ENCODE results near the gene STUM.
A peak's percentile ranks its signal among the peaks of the same experiment; 100 is the strongest.

STUM gene

DNA sequence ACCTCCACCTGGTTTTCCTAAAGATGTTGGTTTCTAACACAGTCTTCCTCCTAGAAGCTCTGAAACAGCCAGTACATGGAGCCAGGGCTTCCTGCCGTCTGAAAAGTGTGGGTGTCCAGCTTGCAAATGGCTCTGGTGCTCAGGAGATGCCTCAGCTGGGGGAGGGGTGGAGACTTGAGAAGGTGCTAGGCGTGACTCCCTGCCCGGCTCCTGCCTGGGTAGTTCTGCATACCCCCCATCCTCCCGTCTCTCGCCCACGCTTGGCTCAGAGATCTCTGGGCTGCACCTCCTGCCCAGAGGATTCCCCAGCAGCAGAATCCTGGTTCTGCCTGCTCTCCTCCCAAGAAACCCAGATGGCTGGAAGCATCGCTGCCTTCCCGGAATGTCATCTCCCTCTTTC is 16.9 kb downstream of the STUM start:
- no peak for DNase-seq

DNA sequence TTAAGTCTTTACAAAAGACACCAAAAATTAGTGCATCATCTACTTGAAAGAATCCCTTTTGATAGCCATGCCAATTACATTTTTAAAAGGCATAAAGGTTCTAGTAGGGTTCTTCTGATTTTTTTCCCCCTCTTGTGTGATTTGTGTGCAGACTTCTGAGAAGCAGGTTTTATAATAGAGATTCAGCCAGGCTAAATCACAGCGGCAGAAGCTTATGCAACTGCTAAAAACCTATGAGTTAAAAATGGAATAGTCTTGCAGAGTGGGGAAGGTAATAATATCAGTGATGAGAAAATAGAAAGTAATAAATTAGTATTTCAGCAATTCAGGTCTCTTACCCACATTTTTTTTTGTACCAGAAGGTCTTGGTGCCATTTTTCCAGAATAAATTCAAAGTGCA is 17.7 kb downstream of the STUM start:
- no peak for DNase-seq

GRCh38 chr1:226566760-226567159 is 18.2 kb downstream of the STUM start:
- DNase-seq, result no peak

DNA sequence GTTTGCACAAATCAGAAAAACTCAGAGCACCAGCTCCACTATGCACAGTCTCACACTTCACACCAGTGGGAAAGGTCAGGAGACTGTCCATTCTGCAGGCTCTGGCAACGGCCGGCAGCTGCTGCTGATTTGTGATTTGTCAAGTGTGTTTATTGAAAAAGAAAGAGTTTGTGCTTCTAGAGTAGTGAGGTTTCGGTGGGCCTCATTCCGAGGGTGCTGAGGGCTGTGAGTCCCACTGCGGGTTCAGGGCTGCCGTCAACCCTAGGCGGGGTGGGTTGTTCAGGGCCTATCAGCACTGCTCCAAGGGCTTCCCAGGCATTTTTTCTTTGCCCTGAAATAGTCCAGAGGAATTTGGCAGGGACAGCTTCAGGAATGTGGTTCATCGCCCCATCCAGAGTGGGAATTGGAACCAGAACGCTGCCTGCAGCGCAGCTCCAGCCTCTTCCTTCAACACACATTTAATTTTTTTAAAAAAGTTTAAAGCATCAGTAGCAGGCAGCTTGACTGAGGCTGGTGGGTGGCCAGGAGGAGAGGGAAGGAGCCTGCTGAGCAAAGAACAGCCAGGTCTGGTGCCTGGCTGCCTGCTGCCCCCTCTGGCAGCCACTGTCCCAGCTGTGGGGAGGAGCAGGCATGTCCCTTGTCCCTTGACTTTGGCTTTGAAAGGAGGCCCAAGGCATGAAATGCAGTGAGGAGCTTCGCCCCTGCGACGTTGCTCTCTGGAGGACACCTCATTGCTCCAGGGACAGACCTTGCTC is 19.7 kb downstream of the STUM start:
- no peak for DNase-seq

GRCh38 chr1:226568975-226569741 is 20.6 kb downstream of the STUM start:
- no peak for DNase-seq

GRCh38 chr1:226569879-226570547 is 21.4 kb downstream of the STUM start:
- peak; percentile 37 for DNase-seq

DNA sequence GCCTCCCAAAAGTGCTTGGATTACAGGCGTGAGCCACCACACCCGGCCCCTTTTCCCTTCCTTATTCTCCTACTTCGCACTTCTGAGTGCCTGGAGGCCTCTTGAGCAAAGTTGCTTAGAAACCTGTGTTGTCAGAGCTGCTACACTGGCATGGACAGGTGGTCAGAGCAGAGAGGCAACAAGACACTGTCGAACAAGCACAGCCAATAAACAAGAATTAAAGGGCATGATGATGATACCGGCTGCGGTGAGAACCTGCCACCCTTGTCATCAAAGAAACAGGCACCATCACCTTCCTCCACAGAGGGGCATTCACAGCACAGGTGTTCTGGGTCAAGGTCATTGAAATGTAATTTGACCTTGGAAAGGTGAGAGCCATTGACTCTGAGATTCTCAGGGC is 23.3 kb downstream of the STUM start:
- no peak for DNase-seq

DNA sequence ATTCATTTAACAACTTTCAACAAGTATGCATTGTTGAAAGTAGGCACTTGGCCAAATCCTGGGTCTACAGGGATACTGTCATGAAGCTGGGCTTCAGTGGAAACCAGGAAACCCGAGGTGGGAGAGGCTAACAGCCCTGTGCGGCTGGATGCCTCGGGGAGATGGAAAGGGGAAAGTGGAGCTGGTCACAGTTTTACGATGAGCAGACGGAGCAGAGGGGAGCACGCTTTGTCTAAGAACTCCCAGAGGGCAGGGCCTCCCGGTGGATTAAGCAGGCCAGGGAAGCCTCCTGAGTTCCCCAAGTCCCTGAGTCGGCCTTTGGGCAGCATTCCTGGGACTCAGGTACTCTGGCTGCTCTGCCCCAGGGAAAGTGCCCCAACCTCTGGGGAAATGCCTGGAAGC is 23.8 kb downstream of the STUM start:
- no peak for DNase-seq

- no peak for DNase-seq
These were observed 25.5 kb downstream of the STUM start for GRCh38 chr1:226574044-226574443.

- no peak for DNase-seq
These were observed 26.2 kb downstream of the STUM start for GRCh38 chr1:226574591-226575435.

DNA sequence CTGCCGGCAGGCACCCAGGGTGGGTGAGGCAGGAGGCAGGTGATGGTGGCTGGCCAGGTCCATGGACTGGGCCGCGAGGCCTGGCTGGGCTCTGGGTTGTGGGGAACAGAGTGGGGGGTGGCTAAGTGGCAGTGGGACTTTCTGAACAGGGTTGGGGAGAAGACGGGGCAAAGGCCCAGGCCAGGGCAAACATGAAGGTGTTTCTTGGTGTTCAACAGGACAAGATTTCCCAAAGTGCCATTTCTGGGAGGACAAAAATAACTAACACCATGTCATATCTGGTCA is 26.8 kb downstream of the STUM start:
- DNase-seq, result no peak

GRCh38 chr1:226575739-226576378 is 27.3 kb downstream of the STUM start:
- no peak for DNase-seq

- no peak for DNase-seq
These were observed 28.0 kb downstream of the STUM start for GRCh38 chr1:226576601-226577000.

GRCh38 chr1:226577401-226578180 is 29.0 kb downstream of the STUM start:
- no peak for DNase-seq

- no peak for DNase-seq
These were observed 30.5 kb downstream of the STUM start for GRCh38 chr1:226578946-226579578.

- DNase-seq, result no peak
These were observed 31.3 kb downstream of the STUM start for GRCh38 chr1:226579781-226580323.

DNA sequence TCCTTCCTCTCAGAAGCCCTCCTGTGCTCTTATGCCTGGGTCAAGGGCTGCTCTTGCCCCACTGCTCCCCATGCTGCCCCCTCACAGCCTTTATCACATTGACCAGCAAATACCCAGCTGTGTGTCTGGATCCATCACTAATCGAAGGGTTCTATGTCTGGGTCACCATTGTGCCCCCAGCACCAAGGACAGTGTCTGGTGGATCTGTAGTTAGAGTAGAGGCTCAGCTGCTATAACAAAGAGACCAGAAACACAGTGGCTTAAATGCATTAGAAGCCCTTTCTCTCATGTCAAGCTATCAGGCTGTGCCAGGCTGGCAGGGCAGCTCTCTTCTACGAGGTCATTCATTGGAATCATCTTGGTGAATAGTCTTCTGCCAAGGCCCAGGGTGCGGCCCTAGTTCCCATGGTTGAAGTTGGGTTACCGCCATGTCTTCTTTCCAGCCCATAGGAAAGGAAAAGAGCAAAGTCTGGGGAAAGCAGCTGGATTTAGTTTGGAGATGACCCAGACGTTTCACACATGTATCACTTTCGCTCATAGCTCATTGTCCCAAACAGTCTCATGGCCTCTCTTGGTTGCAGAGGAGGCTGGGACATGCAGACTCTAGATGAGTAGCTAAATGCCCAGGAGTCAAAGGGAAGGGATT is 32.2 kb downstream of the STUM start:
- DNase-seq, result no peak

DNA sequence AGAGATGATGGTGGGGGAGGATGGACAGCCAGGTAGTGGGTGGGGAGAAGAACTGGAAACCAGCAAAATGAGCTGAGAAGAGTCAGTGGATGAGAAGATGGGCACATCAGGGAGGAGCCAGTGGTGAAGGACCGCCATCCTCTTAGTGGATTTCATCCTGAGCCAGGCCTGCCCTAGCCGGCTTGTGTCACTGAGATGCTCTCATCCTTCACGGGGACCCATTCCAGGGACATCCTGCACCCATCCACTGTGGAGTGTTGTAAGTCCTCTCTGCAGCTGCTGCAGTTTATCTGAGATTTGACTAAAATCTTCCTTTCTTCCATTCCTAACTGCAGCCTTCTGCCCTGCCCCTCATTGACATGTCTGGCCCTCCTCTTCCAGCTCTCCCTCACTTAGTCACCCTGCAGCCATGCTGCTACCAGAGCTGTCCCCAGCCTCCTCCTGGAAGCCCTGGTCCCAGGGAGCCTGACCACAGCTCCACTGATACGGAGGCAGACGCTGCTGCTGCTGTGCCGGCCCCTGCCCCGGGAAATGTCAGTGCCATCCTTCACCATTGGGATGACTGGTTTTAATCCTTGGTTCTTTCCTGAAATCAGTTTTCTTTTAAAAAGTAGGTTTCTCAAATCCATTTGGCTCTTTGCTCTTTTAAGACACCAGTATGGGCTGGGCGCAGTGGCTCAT is 33.2 kb downstream of the STUM start:
- no peak for DNase-seq

- no peak for DNase-seq
These were observed 34.4 kb downstream of the STUM start for GRCh38 chr1:226582966-226583365.

GRCh38 chr1:226584164-226584563 is 35.6 kb downstream of the STUM start:
- DNase-seq, result no peak

All from stimulated activated CD4-positive, alpha-beta T cell treated with anti-CD3 and anti-CD28 coated beads, Interleukin-15, amount 100 ng/mL, for 24 hours (primary cell).